ENCODE results near the gene LAMTOR4. TPM values are rescaled to one million over a fixed set of nuclear protein-coding genes. Genes with fewer than 3 reads are reported as not detected.

LAMTOR4 gene
- total and polyA plus RNA-seq, 10 of the 15 experiments (the other 5 are each of a cell fraction or from before 2014, with no cell fraction given): 73.4 to 297 (median 196) TPM

DNA sequence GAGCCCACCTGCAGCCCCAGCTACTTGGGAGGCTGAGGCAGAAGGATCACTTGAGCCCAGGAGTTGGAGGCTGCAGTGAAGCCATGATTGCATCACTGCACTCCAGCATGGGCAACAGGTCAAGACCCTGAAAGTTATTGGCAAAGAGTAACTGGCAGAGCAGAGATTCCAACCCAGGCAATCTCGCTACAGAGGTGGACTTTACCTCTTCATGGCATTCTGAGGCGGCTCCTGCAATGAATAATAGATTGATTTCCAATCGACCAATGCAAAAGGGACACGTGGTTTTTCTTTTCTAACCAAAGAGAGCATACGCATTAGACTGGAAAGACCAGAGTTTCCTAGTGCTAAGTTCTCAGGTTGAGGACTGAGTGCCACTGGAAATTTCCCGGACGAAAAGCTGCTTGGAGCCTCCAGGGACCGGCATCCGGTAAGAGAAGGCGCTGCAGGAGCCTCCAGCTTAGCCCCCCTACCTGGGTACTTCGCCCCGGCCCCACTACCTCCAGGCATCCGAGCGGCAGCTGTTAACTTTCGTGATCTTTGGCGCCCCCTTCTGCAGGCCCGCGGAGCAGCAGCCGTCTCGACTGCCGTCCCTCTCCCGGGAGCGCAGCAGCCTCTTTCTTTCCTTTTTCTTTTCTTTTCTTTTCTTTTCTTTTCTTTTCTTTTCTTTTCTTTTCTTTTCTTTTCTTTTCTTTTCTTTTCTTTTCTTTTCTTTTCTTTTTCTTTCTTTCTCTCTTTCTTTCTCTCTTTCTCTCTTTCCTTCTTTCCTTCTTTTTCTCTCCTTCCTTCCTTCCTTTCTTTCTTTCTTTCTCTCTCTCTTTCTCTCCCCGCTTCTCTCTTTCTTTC is 17.9 kb upstream of the LAMTOR4 start (continued):
- no peak for TF ChIP-seq ATF2 (IDR thresholded peaks at IDR 0.05; ENCODE audit: low read length)
- no peak for TF ChIP-seq POLR2A (IDR thresholded peaks at IDR 0.05; ENCODE audit: low read depth, low read length)
- TF ChIP-seq ZNF622 (IDR thresholded peaks at IDR 0.05): no peak
- TF ChIP-seq, protein P1, sequence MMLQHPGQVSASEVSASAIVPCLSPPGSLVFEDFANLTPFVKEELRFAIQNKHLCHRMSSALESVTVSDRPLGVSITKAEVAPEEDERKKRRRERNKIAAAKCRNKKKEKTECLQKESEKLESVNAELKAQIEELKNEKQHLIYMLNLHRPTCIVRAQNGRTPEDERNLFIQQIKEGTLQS (IDR thresholded peaks at IDR 0.05; ENCODE audit: borderline replicate concordance, extremely low read depth, low read depth, low read length): no peak
- TF ChIP-seq WRNIP1 (IDR thresholded peaks at IDR 0.05; ENCODE audit: borderline replicate concordance, low read depth, low read length): no peak
- TF ChIP-seq TARDBP (IDR thresholded peaks at IDR 0.05; ENCODE audit: borderline replicate concordance): no peak
- TF ChIP-seq RUNX3 (IDR thresholded peaks at IDR 0.05; ENCODE audit: low read length): no peak
- TF ChIP-seq HCFC1 (IDR thresholded peaks at IDR 0.05; ENCODE audit: low read length): no peak
- TF ChIP-seq, protein P2, sequence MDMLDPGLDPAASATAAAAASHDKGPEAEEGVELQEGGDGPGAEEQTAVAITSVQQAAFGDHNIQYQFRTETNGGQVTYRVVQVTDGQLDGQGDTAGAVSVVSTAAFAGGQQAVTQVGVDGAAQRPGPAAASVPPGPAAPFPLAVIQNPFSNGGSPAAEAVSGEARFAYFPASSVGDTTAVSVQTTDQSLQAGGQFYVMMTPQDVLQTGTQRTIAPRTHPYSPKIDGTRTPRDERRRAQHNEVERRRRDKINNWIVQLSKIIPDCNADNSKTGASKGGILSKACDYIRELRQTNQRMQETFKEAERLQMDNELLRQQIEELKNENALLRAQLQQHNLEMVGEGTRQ (IDR thresholded peaks at IDR 0.05; ENCODE audit: borderline replicate concordance, low read depth, low read length): no peak
- TF ChIP-seq POU2F2 (IDR thresholded peaks at IDR 0.05; ENCODE audit: borderline replicate concordance, low read depth, low read length): no peak
- TF ChIP-seq PAX8 (IDR thresholded peaks at IDR 0.05): no peak
- TF ChIP-seq BHLHE40 (IDR thresholded peaks at IDR 0.05; ENCODE audit: borderline replicate concordance in 1 of 2, low read depth in 2 of 2, low read length in 1 of 2): no peak
- TF ChIP-seq REST (IDR thresholded peaks at IDR 0.05; ENCODE audit: low read depth, low read length): no peak
- TF ChIP-seq BRCA1 (IDR thresholded peaks at IDR 0.05; ENCODE audit: low read depth, low read length): no peak
- no peak for TF ChIP-seq RELA (IDR thresholded peaks at IDR 0.05; ENCODE audit: borderline replicate concordance, partially characterized antibody)
- TF ChIP-seq CTCF (IDR thresholded peaks at IDR 0.05 in 2 of 3, conservative IDR thresholded peaks at IDR 0.05 in 1 of 3; ENCODE audit: control insufficient read depth in 2 of 3, extremely low read depth in 1 of 3, insufficient read depth in 1 of 3, low read depth in 3 of 3, low read length in 3 of 3): peak; percentile 68 to 81 (median 77)
- TF ChIP-seq RB1 (IDR thresholded peaks at IDR 0.05; ENCODE audit: borderline replicate concordance): no peak
- peak; percentile 46; the same call in 1 of the 2 replicates for TF ChIP-seq SMC3 (IDR thresholded peaks at IDR 0.05; ENCODE audit: borderline replicate concordance, low read length)
- TF ChIP-seq ETV6 (conservative IDR thresholded peaks at IDR 0.05 in 1 of 2, IDR thresholded peaks at IDR 0.05 in 1 of 2; ENCODE audit: borderline replicate concordance in 1 of 2, low read depth in 1 of 2): no peak
- TF ChIP-seq YBX1 (IDR thresholded peaks at IDR 0.05): no peak
- no peak for TF ChIP-seq NFXL1 (IDR thresholded peaks at IDR 0.05; ENCODE audit: borderline replicate concordance)

All from GM12878 (cell line).